H1 (cell line): ENCODE data around the gene PPP1R18.

Experiments used
- CBX5 ChIP-seq: fragments of 300-800, 300-1000 bp; sonication (generic); IDR thresholded peaks from 2 replicates; pipeline ENCODE4 v1.7.1; 2016; ENCODE audit warnings: antibody characterized with exemption, low read length, low read depth
- EGR1 ChIP-seq: IDR thresholded peaks from 2 replicates; pipeline ENCODE4 v1.6.1; 2011; ENCODE audit warnings: low read depth, low read length, borderline replicate concordance
- EP300 ChIP-seq, 2 experiments: IDR thresholded peaks; 1 replicate in 1 of 2; 2 replicates in 1 of 2; pipeline ENCODE4 v1.6.1; 2011 to 2012; ENCODE audit warnings: low read depth in 2 of 2, low read length in 2 of 2, mild to moderate bottlenecking in 2 of 2, borderline replicate concordance in 1 of 2, inconsistent platforms in 1 of 2, moderate library complexity in 1 of 2
- EZH2 ChIP-seq: fragments of 200-600 bp; sonication (generic); IDR thresholded peaks from 2 replicates; pipeline ENCODE4 v1.7.1; 2012; ENCODE audit warnings: low read depth, mild to moderate bottlenecking, moderate library complexity, low read length, inconsistent platforms; ENCODE audit not compliant: severe bottlenecking
- HDAC6 ChIP-seq: IDR thresholded peaks from one replicate; pipeline ENCODE4 v1.7.1; 2012; ENCODE audit warnings: low read depth, mild to moderate bottlenecking, inconsistent platforms, low read length, moderate library complexity
- JUND ChIP-seq: IDR thresholded peaks from 2 replicates; pipeline ENCODE4 v1.6.1; 2011; ENCODE audit warnings: mild to moderate bottlenecking, improper control_type of control experiment, low read length
- KDM1A ChIP-seq: fragments of 200-600, 300-600 bp; sonication (generic); IDR thresholded peaks from 2 replicates; pipeline ENCODE4 v1.7.1; 2016; ENCODE audit warnings: mild to moderate bottlenecking, low read length, borderline replicate concordance
- POLR2A ChIP-seq, 2 experiments: IDR thresholded peaks; 1 replicate in 1 of 2; 2 replicates in 1 of 2; pipeline ENCODE4 v1.6.1; 2011; ENCODE audit warnings: low read depth in 2 of 2, low read length in 2 of 2, mild to moderate bottlenecking in 2 of 2; ENCODE audit errors: control extremely low read depth in 1 of 2
- POLR2AphosphoS5 ChIP-seq: IDR thresholded peaks from 2 replicates; pipeline ENCODE4 v1.6.1; 2011; ENCODE audit warnings: low read depth, low read length
- RXRA ChIP-seq: IDR thresholded peaks from 2 replicates; pipeline ENCODE4 v1.6.1; 2011; ENCODE audit warnings: low read depth, mild to moderate bottlenecking, low read length, moderate library complexity; ENCODE audit not compliant: insufficient read depth
- TAF1 ChIP-seq: IDR thresholded peaks from 2 replicates; pipeline ENCODE4 v1.6.1; 2011; ENCODE audit warnings: mild to moderate bottlenecking, low read depth, low read length
- TF ChIP-seq, protein P1 (sequence below), 3 experiments: IDR thresholded peaks; 1 replicate in 2 of 3; 2 replicates in 1 of 3; pipeline versions ENCODE4 v1.5.1 to v1.6.1; 2011; ENCODE audit warnings: low read length in 3 of 3, mild to moderate bottlenecking in 3 of 3, inconsistent platforms in 2 of 3, low read depth in 1 of 3, moderate library complexity in 1 of 3; ENCODE audit not compliant: insufficient read depth in 1 of 3; ENCODE audit errors: control extremely low read depth in 1 of 3
- TF ChIP-seq, protein P2 (sequence below): IDR thresholded peaks from 2 replicates; pipeline ENCODE4 v1.6.1; 2012; ENCODE audit warnings: low read length, inconsistent platforms
- TF ChIP-seq, protein P3 (sequence below): IDR thresholded peaks from 2 replicates; pipeline ENCODE4 v1.6.1; 2011; ENCODE audit warnings: low read length, improper control_type of control experiment

DNA sequence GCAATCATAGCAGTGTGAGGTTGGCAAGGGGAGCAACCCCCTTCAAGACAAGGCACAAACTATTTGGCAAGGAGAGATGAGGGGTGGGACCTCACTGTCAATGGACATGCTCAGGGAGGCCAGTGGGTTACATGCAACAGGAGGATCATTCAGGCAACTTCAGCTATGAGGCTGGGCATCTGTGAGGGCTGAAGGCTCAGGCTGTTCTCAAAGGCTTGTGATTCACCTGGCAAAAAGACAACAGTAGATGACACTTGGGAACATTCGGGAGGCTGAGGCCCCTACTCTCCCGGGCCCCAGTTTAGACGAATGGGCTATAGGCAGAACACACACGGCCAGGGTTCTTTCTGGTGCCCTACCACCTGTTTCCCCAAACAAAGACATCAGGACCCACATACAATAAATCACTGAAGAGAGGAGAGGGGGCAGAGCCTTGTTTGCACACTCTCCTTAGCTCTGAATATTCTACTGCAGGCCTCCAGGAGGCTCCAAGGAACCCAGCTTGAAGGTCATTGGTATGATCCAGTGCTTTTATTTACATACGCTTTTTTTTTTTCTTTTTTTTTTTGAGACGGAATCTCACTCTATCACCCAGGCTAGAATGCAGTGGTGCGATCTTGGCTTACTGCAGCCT lies 41.6 kb upstream of the PPP1R18 start:
- TF ChIP-seq, protein P1, sequence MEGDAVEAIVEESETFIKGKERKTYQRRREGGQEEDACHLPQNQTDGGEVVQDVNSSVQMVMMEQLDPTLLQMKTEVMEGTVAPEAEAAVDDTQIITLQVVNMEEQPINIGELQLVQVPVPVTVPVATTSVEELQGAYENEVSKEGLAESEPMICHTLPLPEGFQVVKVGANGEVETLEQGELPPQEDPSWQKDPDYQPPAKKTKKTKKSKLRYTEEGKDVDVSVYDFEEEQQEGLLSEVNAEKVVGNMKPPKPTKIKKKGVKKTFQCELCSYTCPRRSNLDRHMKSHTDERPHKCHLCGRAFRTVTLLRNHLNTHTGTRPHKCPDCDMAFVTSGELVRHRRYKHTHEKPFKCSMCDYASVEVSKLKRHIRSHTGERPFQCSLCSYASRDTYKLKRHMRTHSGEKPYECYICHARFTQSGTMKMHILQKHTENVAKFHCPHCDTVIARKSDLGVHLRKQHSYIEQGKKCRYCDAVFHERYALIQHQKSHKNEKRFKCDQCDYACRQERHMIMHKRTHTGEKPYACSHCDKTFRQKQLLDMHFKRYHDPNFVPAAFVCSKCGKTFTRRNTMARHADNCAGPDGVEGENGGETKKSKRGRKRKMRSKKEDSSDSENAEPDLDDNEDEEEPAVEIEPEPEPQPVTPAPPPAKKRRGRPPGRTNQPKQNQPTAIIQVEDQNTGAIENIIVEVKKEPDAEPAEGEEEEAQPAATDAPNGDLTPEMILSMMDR (IDR thresholded peaks at IDR 0.05; ENCODE audit: control extremely low read depth in 1 of 3, insufficient read depth in 1 of 3, low read depth in 1 of 3, low read length in 3 of 3): no peak
- TF ChIP-seq HDAC6: no peak
- TF ChIP-seq EGR1: no peak
- no peak; a peak in 1 of 3 replicates for TF ChIP-seq POLR2A (IDR thresholded peaks at IDR 0.05; ENCODE audit: control extremely low read depth in 1 of 2, low read depth in 2 of 2, low read length in 2 of 2)
- no peak for TF ChIP-seq JUND
- TF ChIP-seq KDM1A: no peak
- TF ChIP-seq, protein P2, sequence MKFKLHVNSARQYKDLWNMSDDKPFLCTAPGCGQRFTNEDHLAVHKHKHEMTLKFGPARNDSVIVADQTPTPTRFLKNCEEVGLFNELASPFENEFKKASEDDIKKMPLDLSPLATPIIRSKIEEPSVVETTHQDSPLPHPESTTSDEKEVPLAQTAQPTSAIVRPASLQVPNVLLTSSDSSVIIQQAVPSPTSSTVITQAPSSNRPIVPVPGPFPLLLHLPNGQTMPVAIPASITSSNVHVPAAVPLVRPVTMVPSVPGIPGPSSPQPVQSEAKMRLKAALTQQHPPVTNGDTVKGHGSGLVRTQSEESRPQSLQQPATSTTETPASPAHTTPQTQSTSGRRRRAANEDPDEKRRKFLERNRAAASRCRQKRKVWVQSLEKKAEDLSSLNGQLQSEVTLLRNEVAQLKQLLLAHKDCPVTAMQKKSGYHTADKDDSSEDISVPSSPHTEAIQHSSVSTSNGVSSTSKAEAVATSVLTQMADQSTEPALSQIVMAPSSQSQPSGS: no peak
- TF ChIP-seq EP300 (IDR thresholded peaks at IDR 0.05; ENCODE audit: borderline replicate concordance in 1 of 2, low read depth in 2 of 2, low read length in 2 of 2): no peak
- no peak for TF ChIP-seq POLR2AphosphoS5
- TF ChIP-seq EZH2: no peak
- TF ChIP-seq, protein P3, sequence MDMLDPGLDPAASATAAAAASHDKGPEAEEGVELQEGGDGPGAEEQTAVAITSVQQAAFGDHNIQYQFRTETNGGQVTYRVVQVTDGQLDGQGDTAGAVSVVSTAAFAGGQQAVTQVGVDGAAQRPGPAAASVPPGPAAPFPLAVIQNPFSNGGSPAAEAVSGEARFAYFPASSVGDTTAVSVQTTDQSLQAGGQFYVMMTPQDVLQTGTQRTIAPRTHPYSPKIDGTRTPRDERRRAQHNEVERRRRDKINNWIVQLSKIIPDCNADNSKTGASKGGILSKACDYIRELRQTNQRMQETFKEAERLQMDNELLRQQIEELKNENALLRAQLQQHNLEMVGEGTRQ: no peak
- no peak for TF ChIP-seq TAF1
- no peak for TF ChIP-seq CBX5
- TF ChIP-seq RXRA: no peak
